ENCODE measurements around the gene PKNOX2. TPM values are rescaled to one million over a fixed set of nuclear protein-coding genes. Genes with fewer than 3 reads are reported as not detected.

PKNOX2 gene
- total RNA-seq, 1 donor = 0.86 TPM

DNA sequence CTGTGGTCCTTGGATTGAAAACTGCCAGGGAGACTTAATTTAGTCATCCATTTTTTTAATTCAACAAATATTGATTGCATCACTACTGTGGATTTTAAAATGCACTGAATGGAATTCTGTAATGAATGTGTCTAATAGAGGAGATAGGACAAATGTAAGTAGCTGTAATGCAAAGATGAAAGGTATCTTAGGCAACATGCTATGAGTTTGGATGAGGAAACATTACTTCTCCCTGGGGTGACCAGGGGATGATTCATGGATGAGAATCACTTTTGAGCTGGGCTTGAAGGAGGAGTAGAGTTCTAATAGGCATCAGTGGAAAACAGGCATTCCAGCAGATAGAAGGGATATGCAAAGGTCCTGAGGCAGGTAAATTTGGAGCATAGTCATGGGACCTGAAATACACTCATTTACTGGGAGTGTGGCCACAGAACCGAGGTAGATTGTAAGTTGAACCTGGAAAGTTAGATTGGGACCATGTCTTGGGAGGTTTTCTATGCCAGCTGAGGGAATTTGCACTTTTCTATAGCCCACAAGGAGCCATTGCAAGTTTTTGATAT is 43.4 kb downstream of the PKNOX2 start:
- no peak overlapping the region for H3K4me3 ChIP-seq (ENCODE audit: low read depth, low read length)
- TF ChIP-seq, protein P1, sequence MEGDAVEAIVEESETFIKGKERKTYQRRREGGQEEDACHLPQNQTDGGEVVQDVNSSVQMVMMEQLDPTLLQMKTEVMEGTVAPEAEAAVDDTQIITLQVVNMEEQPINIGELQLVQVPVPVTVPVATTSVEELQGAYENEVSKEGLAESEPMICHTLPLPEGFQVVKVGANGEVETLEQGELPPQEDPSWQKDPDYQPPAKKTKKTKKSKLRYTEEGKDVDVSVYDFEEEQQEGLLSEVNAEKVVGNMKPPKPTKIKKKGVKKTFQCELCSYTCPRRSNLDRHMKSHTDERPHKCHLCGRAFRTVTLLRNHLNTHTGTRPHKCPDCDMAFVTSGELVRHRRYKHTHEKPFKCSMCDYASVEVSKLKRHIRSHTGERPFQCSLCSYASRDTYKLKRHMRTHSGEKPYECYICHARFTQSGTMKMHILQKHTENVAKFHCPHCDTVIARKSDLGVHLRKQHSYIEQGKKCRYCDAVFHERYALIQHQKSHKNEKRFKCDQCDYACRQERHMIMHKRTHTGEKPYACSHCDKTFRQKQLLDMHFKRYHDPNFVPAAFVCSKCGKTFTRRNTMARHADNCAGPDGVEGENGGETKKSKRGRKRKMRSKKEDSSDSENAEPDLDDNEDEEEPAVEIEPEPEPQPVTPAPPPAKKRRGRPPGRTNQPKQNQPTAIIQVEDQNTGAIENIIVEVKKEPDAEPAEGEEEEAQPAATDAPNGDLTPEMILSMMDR (IDR thresholded peaks at IDR 0.05; ENCODE audit: insufficient read depth, low read depth, low read length) = no peak
- DNase-seq (ENCODE audit: low read depth) = no peak

DNA sequence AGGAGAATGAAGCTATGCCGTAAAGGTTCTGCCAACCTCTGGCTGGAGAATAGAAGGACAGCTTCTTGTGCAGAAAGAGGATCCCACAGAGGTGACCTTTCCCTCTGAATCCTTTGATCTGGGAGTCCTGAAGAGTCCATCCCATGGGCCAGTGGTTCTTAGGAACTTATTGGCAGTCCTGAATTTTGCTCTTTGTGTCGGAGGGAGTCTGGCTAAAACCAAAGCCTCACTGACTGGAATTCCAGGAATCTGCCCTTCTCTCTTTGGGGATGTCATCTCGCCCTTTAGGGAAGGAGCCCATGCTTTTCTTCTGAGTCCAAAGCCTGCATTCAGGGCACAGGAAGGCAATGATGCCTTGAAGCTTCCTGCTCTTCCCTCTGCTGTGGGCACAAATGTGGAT is 45.5 kb downstream of the PKNOX2 start:
- DNase-seq (ENCODE audit: low read depth) = no peak
- TF ChIP-seq, protein P1 (IDR thresholded peaks at IDR 0.05; ENCODE audit: insufficient read depth, low read depth, low read length) = no peak
- no peak overlapping the region for H3K4me3 ChIP-seq (ENCODE audit: low read depth, low read length)

DNA sequence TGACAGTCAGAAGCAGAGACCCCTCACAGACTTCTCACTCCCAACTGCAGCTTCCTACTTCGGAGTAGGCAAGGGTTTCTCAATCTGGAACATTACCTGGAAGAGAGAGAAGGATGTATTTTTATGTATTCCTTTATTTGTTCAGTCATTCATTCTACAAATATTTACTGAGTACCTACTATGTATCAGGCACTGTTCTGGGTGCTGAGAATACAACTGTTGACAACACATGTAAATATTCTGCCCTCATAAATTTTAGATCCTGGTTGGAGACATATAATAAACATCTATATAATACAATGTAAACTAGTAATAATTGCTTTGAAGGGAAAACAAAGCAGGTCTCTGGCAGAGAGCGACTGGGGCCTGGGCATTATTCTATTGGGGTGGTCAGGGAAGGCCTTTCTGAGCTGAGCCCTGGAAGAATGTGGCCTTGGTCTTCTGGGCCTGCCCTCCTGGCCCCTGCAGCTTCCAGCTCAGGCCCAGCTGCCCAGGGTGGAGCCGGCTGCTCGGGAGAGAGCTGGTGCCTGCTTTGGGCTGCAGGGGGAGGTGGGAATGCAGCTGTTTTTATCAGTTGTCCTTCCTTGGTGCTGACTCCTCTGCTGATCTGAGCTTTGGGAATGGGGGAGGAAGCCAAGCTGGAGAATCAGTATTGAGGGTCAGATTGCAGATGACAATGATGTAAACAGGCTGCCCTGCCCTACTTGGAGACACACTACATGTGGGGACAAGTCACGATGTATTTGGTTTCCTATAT is 46.8 kb downstream of the PKNOX2 start:
- DNase-seq (ENCODE audit: low read depth) = peak; percentile 23
- TF ChIP-seq, protein P1 (IDR thresholded peaks at IDR 0.05; ENCODE audit: insufficient read depth, low read depth, low read length) = peak; percentile 22
- no peak overlapping the region for H3K4me3 ChIP-seq (ENCODE audit: low read depth, low read length)

DNA sequence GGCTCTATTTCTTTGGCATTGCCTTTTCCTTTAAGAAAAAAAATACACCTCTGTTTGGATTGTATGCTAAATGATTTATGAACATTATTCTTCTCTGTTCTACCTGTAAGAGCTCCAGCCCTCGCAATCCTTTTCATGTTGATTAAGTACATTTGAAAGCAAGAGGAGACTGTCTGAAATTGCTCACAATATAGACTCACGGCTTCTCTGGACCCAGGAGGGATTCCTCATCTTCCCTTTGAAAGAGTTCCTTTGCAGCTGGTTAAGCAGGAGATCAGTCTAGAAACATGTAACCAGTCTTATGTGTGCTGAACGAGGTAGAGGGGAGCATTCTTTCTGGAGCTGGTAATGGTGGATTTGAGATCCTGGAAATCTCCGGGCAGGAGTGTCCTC is 47.4 kb downstream of the PKNOX2 start:
- TF ChIP-seq, protein P1 (IDR thresholded peaks at IDR 0.05; ENCODE audit: insufficient read depth, low read depth, low read length) = no peak
- H3K4me3 ChIP-seq (ENCODE audit: low read depth, low read length) = no peak overlapping the region
- DNase-seq (ENCODE audit: low read depth) = no peak

DNA sequence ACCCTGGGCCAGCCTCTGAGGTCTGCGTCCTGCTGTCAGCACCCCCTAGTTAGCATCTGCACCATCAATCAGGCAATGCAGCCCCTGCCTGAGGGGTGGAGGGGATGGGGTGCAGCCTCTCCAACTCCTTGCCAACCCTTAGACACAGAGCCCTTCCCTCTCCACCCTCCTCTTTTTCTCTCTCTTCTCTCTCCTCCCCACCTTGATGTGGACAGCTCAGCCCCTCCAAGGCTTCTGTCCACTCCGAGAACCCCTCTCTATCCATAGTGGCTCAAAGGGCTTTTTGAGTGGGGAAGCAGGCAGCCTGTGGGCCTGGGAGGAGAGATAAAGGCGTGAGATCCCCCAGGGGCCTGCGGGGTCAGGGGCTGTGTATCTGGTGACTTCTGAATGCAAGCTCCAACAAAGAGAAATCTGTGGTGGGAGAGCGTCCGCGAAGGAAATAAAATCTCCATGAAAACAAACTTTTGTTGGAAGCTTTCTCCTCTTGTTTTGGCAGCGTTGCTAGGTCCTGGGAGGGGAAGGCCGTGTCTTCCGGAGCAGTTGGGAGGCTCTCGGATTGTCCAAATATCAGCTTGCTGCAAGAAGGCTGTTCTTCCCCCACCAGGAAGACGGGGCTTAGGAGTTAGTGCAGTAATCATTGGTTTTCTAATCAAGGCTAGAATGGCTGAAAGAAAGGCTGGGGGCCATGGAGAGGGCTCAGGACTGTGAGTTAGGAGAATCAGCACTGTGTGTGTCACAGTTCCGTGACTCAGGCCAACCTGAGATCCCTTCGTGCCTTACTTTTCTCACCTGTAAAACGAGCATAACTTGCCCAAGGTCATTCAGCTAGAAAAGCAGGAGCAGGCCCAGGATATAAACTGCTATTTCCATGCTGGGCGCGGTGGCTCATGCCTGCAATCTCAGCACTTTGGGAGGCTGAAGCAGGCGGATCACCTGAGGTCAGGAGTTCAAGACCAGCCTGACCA is 50.3 kb downstream of the PKNOX2 start:
- peak; percentile 21 for DNase-seq (ENCODE audit: low read depth)
- TF ChIP-seq, protein P1 (IDR thresholded peaks at IDR 0.05; ENCODE audit: insufficient read depth, low read depth, low read length) = no peak
- no peak overlapping the region for H3K4me3 ChIP-seq (ENCODE audit: low read depth, low read length)

DNA sequence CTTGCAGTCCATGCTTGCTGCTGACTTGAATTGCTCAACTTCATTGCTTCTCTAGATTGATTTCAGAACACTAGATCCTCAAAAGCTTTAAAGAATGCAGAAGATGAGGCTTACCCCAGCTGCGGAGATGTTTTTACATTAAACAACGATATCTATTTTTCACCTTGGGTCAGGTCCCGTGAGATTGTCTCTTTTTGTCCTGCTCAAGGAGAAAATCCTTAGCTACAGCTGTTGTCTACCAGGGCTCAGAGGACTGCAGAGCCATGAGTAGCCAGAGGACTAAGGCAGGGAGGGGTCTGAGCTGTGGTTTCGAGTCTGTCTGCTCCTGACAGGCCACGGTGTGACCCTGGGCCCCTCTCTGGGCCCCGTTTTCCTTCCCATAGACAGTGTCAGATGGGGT is 51.4 kb downstream of the PKNOX2 start:
- peak; percentile 61 for DNase-seq (ENCODE audit: low read depth)
- TF ChIP-seq, protein P1 (IDR thresholded peaks at IDR 0.05; ENCODE audit: insufficient read depth, low read depth, low read length) = no peak
- no peak overlapping the region for H3K4me3 ChIP-seq (ENCODE audit: low read depth, low read length)

Measured in fibroblast of villous mesenchyme (primary cell).